NCI-H1436 treated with DMSO at 0.1 percent for 48 hours (cell line): ENCODE results near the gene PPP2R5E.
A peak's percentile ranks its signal among the peaks of the same experiment; 100 is the strongest.
"Not testable (repeated sequence)": the region's sequence is repeated elsewhere in the genome, so short reads cannot be mapped to it uniquely, and the experiment has no call there.

Source experiments
- DNase-seq: peaks from one replicate; lab custom pipeline; 2025; lab: John Stamatoyannopoulos, UW

Gene PPP2R5E

GRCh38 chr14:63543000-63543825, at the start of gene PPP2R5E:
Gene PPP2R5E (minus strand): TSS chr14:63543377. CDS start chr14:63539685, 3,692 bp downstream.
- peak; percentile 95 for DNase-seq

GRCh38 chr14:63583046-63583445, 39.9 kb upstream of the PPP2R5E start:
- DNase-seq, result not testable (repeated sequence)

GRCh38 chr14:63581491-63581890, 38.3 kb upstream of the PPP2R5E start:
- DNase-seq, result no peak

GRCh38 chr14:63578300-63578699, 35.1 kb upstream of the PPP2R5E start:
- DNase-seq, result no peak

GRCh38 chr14:63573581-63573980, 30.4 kb upstream of the PPP2R5E start:
- DNase-seq, result no peak

GRCh38 chr14:63565448-63565847, 22.3 kb upstream of the PPP2R5E start:
- no peak for DNase-seq

GRCh38 chr14:63564318-63564717, 21.1 kb upstream of the PPP2R5E start:
- DNase-seq, result no peak

GRCh38 chr14:63563370-63564026, 20.3 kb upstream of the PPP2R5E start:
- DNase-seq, result no peak

- no peak for DNase-seq
These were observed 19.2 kb upstream of the PPP2R5E start for GRCh38 chr14:63562405-63562804.

GRCh38 chr14:63555572-63555971, 12.4 kb upstream of the PPP2R5E start:
- no peak for DNase-seq

GRCh38 chr14:63551332-63551731, 8.2 kb upstream of the PPP2R5E start:
- DNase-seq, result no peak

- no peak for DNase-seq
These were observed 4.7 kb upstream of the PPP2R5E start for GRCh38 chr14:63547798-63548335.

- no peak for DNase-seq
These were observed 2.3 kb upstream of the PPP2R5E start for GRCh38 chr14:63545431-63545830.

GRCh38 chr14:63544591-63545299, 1.6 kb upstream of the PPP2R5E start:
- DNase-seq, result no peak

- no peak for DNase-seq
These were observed 739 bp upstream of the PPP2R5E start for GRCh38 chr14:63543826-63544406.

GRCh38 chr14:63542231-63542999, 762 bp downstream of the PPP2R5E start:
- DNase-seq, result no peak

GRCh38 chr14:63535918-63536317, 7.3 kb downstream of the PPP2R5E start:
- DNase-seq, result no peak

- DNase-seq, result no peak
These were observed 9.7 kb downstream of the PPP2R5E start for GRCh38 chr14:63533474-63533873.

GRCh38 chr14:63524537-63525155, 18.5 kb downstream of the PPP2R5E start:
- DNase-seq, result no peak

GRCh38 chr14:63523735-63524426, 19.3 kb downstream of the PPP2R5E start:
- no peak for DNase-seq
